ENCODE results near the gene FXR2. TPM values are rescaled to one million over a fixed set of nuclear protein-coding genes. Genes with fewer than 3 reads are reported as not detected.
A peak's percentile ranks its signal among the peaks of the same experiment; 100 is the strongest.

Gene FXR2
- total RNA-seq, 1 experiment from 2014 or later: 36.4 TPM

GRCh38 chr17:7579001-7579833 lies 35.5 kb downstream of the FXR2 start, which contains the start of gene CD68:
Gene CD68 (plus strand): TSS chr17:7579638. CDS start chr17:7579678, 40 bp downstream.
- Histone ChIP-seq H2BK20ac (ENCODE audit: low read depth, low read length, poor library complexity, severe bottlenecking) (no peak within 1 kb of the TSS), H3K9me3 (ENCODE audit: control insufficient read depth, low read depth, low read length) (no peaks in the 10 kb centered on the region), H4K20me1 (ENCODE audit: control insufficient read depth, insufficient read depth, insufficient read length) (no peaks in the 10 kb centered on the region), H3K4me1 (ENCODE audit: insufficient read depth, low read length) (0 out of 2 replicates have a peak, but pooled peaks cover 4% of the 10 kb centered on the region), H2BK15ac (ENCODE audit: low read depth, low read length) (no peak within 1 kb of the TSS), H4K5ac (ENCODE audit: insufficient read length, low read depth, low read length) (no peak within 1 kb of the TSS), H3K23ac (ENCODE audit: insufficient read length, low read depth, low read length) (no peak within 1 kb of the TSS), H3K9ac (ENCODE audit: extremely low read depth, insufficient read length, low read length) (no peak within 1 kb of the TSS), H2BK120ac (ENCODE audit: low read depth, low read length, poor library complexity, severe bottlenecking) (no peak within 1 kb of the TSS), H3K27ac (ENCODE audit: insufficient read length, low read depth, low read length) (no peak within 1 kb of the TSS), H2AK5ac (ENCODE audit: insufficient read length, low read length) (no peak within 1 kb of the TSS), H3K18ac (ENCODE audit: insufficient read length, low read depth, low read length) (no peak within 1 kb of the TSS), H3K79me2 (ENCODE audit: insufficient read depth, low read length) (peaks cover 6% of the 10 kb centered on the region; the same call in 1 of the 2 replicates), H3K27me3 (ENCODE audit: insufficient read depth, low read length) (no peaks in the 10 kb centered on the region), H2AFZ (ENCODE audit: low read length) (no peak within 1 kb of the TSS), H3K4me2 (ENCODE audit: insufficient read depth, insufficient read length, low read length) (no peak within 1 kb of the TSS), H2BK12ac (ENCODE audit: insufficient read length, low read depth, low read length) (no peak within 1 kb of the TSS), H3K4ac (ENCODE audit: low read depth, low read length) (no peak within 1 kb of the TSS), H3K56ac (ENCODE audit: insufficient read length, low read depth, low read length) (no peak within 1 kb of the TSS), H4K91ac (ENCODE audit: insufficient read length, low read depth, low read length) (no peak within 1 kb of the TSS), H3K14ac (ENCODE audit: insufficient read depth, low read length) (no peak within 1 kb of the TSS), H3K23me2 (ENCODE audit: insufficient read length, low read depth, low read length, poor library complexity, severe bottlenecking) (peaks cover 1% of the 10 kb centered on the region), H3T11ph (ENCODE audit: low read length) (no peak within 1 kb of the TSS), H2BK5ac (ENCODE audit: insufficient read length, low read length) (no peak within 1 kb of the TSS), H4K8ac (replicated peaks; ENCODE audit: insufficient read length, low read depth, low read length) (no peak within 1 kb of the TSS), H3K79me1 (ENCODE audit: insufficient read depth, low read depth, low read length, poor library complexity, severe bottlenecking) (peaks cover 2% of the 10 kb centered on the region)
- peak; percentile 89 for DNase-seq
- WGBS (ENCODE audit: extremely low coverage, insufficient read length, low lambda C conversion rate): no CpG with 5 or more reads among the region's 7 CpGs
- H3K4me1 Mint-ChIP-seq: peaks cover 52 to 58% of the 10 kb centered on the region in 2 experiments
- peaks cover 0 to 3% of the 10 kb centered on the region in 2 experiments; a peak in 1 of 5 replicates for H3K9me3 Mint-ChIP-seq
- H3K27ac Mint-ChIP-seq: peak within 1 kb of the TSS; percentile 62 to 98 (median 96)
- H3K4me3 Mint-ChIP-seq: peak within 1 kb of the TSS; percentile 12 to 43
- peaks cover 2% of the 10 kb centered on the region for H3K27me3 Mint-ChIP-seq (ENCODE audit: low read depth)
- TF ChIP-seq, protein P1, sequence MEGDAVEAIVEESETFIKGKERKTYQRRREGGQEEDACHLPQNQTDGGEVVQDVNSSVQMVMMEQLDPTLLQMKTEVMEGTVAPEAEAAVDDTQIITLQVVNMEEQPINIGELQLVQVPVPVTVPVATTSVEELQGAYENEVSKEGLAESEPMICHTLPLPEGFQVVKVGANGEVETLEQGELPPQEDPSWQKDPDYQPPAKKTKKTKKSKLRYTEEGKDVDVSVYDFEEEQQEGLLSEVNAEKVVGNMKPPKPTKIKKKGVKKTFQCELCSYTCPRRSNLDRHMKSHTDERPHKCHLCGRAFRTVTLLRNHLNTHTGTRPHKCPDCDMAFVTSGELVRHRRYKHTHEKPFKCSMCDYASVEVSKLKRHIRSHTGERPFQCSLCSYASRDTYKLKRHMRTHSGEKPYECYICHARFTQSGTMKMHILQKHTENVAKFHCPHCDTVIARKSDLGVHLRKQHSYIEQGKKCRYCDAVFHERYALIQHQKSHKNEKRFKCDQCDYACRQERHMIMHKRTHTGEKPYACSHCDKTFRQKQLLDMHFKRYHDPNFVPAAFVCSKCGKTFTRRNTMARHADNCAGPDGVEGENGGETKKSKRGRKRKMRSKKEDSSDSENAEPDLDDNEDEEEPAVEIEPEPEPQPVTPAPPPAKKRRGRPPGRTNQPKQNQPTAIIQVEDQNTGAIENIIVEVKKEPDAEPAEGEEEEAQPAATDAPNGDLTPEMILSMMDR (conservative IDR thresholded peaks at IDR 0.05): no peak
- peaks cover 45 to 66% (median 54%) of the 10 kb centered on the region in 3 experiments for H3K36me3 Mint-ChIP-seq (ENCODE audit: insufficient read depth in 1 of 3, low read depth in 3 of 3)

Measured in H9 (cell line).